B cell (primary cell): ENCODE data around the gene DNAJA1. TPM values are rescaled to one million over a fixed set of nuclear protein-coding genes. Genes with fewer than 3 reads are reported as not detected.
"Not testable (repeated sequence)": the region's sequence is repeated elsewhere in the genome, so short reads cannot be mapped to it uniquely, and the experiment has no call there.

Source experiments
- ATAC-seq: fragments of 200-7000 bp; cut with Tn5 transposase; one replicate; pipeline ENCODE4 v1.10.0; 2021; ENCODE audit warnings: low read depth, mild to moderate bottlenecking, moderate number of reproducible peaks, moderate library complexity
- CTCF ChIA-PET: fragments of 350-600 bp; sonication (Branson Sonifier 250); formaldehyde crosslinking; loops from one replicate; lab custom pipeline; 2021; ENCODE audit warnings: antibody characterized with exemption, inconsistent platforms; lab: Charles Lee
- POLR2A ChIA-PET: fragments of 350-600 bp; sonication (Branson Sonifier 250); formaldehyde crosslinking; loops from one replicate; lab custom pipeline; 2021; ENCODE audit warnings: antibody characterized with exemption; lab: Charles Lee
- DNase-seq: peaks from one replicate; pipeline ENCODE4 v3.0.0; 2013
- H2AFZ ChIP-seq: 2 replicates; pipeline ENCODE4 v1.6.1; 2012; ENCODE audit warnings: mild to moderate bottlenecking, low read depth, low read length; ENCODE audit not compliant: insufficient read depth, poor library complexity, severe bottlenecking
- H3K27ac ChIP-seq, 2 donors: 1 replicate in 1 of 2; 2 replicates in 1 of 2; pipeline ENCODE4 v1.5.1; 2012 to 2013; ENCODE audit warnings: low read length in 2 of 2, mild to moderate bottlenecking in 2 of 2, moderate library complexity in 1 of 2
- H3K27me3 ChIP-seq, 4 experiments: fragments of 200-600 bp in 1 of 4; sonication (generic) in 1 of 4; replicated peaks in 1 of 4; 1 replicate in 2 of 4; 2 replicates in 2 of 4; pipeline versions ENCODE4 v1.6.1 to v1.7.0; 2013 to 2016; ENCODE audit warnings: low read length in 3 of 4, mild to moderate bottlenecking in 2 of 4, mixed read lengths in 1 of 4, moderate library complexity in 1 of 4; ENCODE audit not compliant: insufficient read depth in 4 of 4, control insufficient read depth in 3 of 4; ENCODE audit errors: control extremely low read depth in 1 of 4
- H3K36me3 ChIP-seq, 2 experiments: replicated peaks in 1 of 2; 1 replicate in 1 of 2; 2 replicates in 1 of 2; pipeline versions ENCODE4 v1.6.1 to v1.7.1; 2013; ENCODE audit warnings: low read length in 1 of 2; ENCODE audit not compliant: insufficient read depth in 2 of 2, control insufficient read depth in 1 of 2; ENCODE audit errors: control extremely low read depth in 1 of 2, extremely low read depth in 1 of 2
- H3K4me1 ChIP-seq, 2 donors: fragments of 200-600 bp in 1 of 2; sonication (generic) in 1 of 2; 1 replicate in 1 of 2; 2 replicates in 1 of 2; pipeline versions ENCODE4 v1.5.1 to v1.6.1; 2013 to 2017; ENCODE audit warnings: low read length in 2 of 2; ENCODE audit not compliant: control insufficient read depth in 2 of 2, insufficient read depth in 2 of 2
- H3K4me2 ChIP-seq: replicated peaks from 2 replicates; pipeline ENCODE3; 2012; ENCODE audit warnings: mild to moderate bottlenecking, low read depth, low read length; ENCODE audit not compliant: poor library complexity, severe bottlenecking
- H3K4me3 ChIP-seq, 5 experiments: fragments of 200-600 bp in 1 of 5; sonication (generic) in 1 of 5; 1 replicate in 3 of 5; 2 replicates in 2 of 5; pipeline versions ENCODE4 v1.5.1 to v1.7.0; 2011 to 2016; ENCODE audit warnings: low read length in 4 of 5, mild to moderate bottlenecking in 4 of 5, low read depth in 2 of 5, control low read depth in 1 of 5, moderate library complexity in 1 of 5; ENCODE audit not compliant: insufficient read depth in 1 of 5; ENCODE audit errors: control extremely low read depth in 1 of 5, extremely low read depth in 1 of 5
- H3K79me2 ChIP-seq: fragments of 200-600 bp; sonication (generic); one replicate; pipeline ENCODE4 v1.6.0; 2016; ENCODE audit warnings: low read length; ENCODE audit not compliant: control insufficient read depth, insufficient read depth
- H3K9ac ChIP-seq: fragments of 200-600 bp; sonication (generic); 2 replicates; pipeline ENCODE4 v1.6.1; 2017; ENCODE audit warnings: mild to moderate bottlenecking, low read length, moderate library complexity
- H3K9me3 ChIP-seq, 3 donors: one replicate each; pipeline versions ENCODE4 v1.6.1 to v1.7.1; 2013; ENCODE audit warnings: low read length in 2 of 3; ENCODE audit not compliant: control insufficient read depth in 2 of 3, insufficient read depth in 1 of 3; ENCODE audit errors: control extremely low read depth in 1 of 3
- H4K20me1 ChIP-seq: 2 replicates; pipeline ENCODE4 v1.6.0; 2012; ENCODE audit warnings: mild to moderate bottlenecking, low read length; ENCODE audit not compliant: insufficient read depth, control insufficient read depth, poor library complexity, severe bottlenecking
- H3K27ac Mint-ChIP-seq: one replicate; pipeline ENCODE4 v1.8.0; 2021; ENCODE audit warnings: mixed read lengths
- H3K27me3 Mint-ChIP-seq: one replicate; pipeline ENCODE4 v1.8.0; 2021; ENCODE audit warnings: mixed read lengths
- H3K4me1 Mint-ChIP-seq: one replicate; pipeline ENCODE4 v1.8.0; 2021; ENCODE audit warnings: mixed read lengths
- H3K4me3 Mint-ChIP-seq: one replicate; pipeline ENCODE4 v1.8.0; 2021; ENCODE audit warnings: mixed read lengths
- H3K9me3 Mint-ChIP-seq: one replicate; pipeline ENCODE4 v1.8.0; 2022; ENCODE audit warnings: mixed read lengths; ENCODE audit not compliant: insufficient read depth
- CTCF ChIP-seq: fragments of 200-600 bp; IDR thresholded peaks from one replicate; pipeline ENCODE4 v1.8.0; 2022; ENCODE audit warnings: antibody characterized with exemption, mild to moderate bottlenecking
- EZH2 ChIP-seq: IDR thresholded peaks from 2 replicates; pipeline ENCODE4 v1.6.1; 2012; ENCODE audit warnings: borderline replicate concordance, low read depth, mild to moderate bottlenecking, moderate library complexity, low read length; ENCODE audit not compliant: insufficient read depth, poor library complexity, severe bottlenecking
- WGBS: methylation state at CpG from one replicate; pipeline ENCODE4 v1.1.5; 2013; ENCODE audit warnings: missing lambda C conversion rate; ENCODE audit not compliant: insufficient coverage; 5-methylcytosine and 5-hydroxymethylcytosine counted together
- intact Hi-C: fragments of 100-400 bp; cut with micrococcal nuclease; formaldehyde crosslinking; loops from one replicate; pipeline ENCODE4 v1.10.0; 2022
- polyA plus RNA-seq: library from polyadenylated mRNA; depleted of rRNA; stranded (reverse); fragments of >200 nt; gene quantifications from 2 replicates; pipeline ENCODE4 v1.2.3, GENCODE V29; 2012
- total RNA-seq, 2 donors: library from RNA; stranded (reverse); fragments of 120-200 nt in 1 of 2; gene quantifications; 1 replicate in 1 of 2; 2 replicates in 1 of 2; pipeline versions ENCODE4 v1.2.3 to v1.2.4, GENCODE V29; 2013 to 2022

The DNAJA1 gene
- total and polyA plus RNA-seq, 2 donors (not counting 1 experiment from before 2014, with no cell fraction given) = 68.6 to 104 TPM

- no peaks in the 10 kb centered on the region for H3K36me3 ChIP-seq
- CTCF ChIA-PET = interaction anchor here (0.6 to 16.1 kb wide), 18 partner anchors 21 to 181 kb away, joined by 3 to 217 read pairs (median 4); partner anchors contain the start of gene B4GALT1
- no peaks in the 10 kb centered on the region for H3K27me3 ChIP-seq
- peak; percentile 59 for DNase-seq
- H3K9me3 Mint-ChIP-seq = no peaks in the 10 kb centered on the region
- H3K4me1 Mint-ChIP-seq = peaks cover 38% of the 10 kb centered on the region
- intact Hi-C loops = no loop called here
- H4K20me1 ChIP-seq = no peaks in the 10 kb centered on the region
- POLR2A ChIA-PET = interaction anchor here (0.9 to 1.2 kb wide), 2 partner anchors 43 to 151 kb away, joined by 3 to 4 read pairs; no protein-coding TSS in a partner anchor
- H3K27ac ChIP-seq = peak overlapping the region; percentile 40 to 61
- peak overlapping the region; percentile 62 for H3K4me3 Mint-ChIP-seq
- peaks cover 0 to 5% (median 0%) of the 10 kb centered on the region in 3 donors for H3K9me3 ChIP-seq
- peaks cover 29 to 33% of the 10 kb centered on the region in 2 donors for H3K4me1 ChIP-seq
- H3K9ac ChIP-seq = peak overlapping the region; percentile 32
- H3K27ac Mint-ChIP-seq = peak overlapping the region; percentile 72
- 8% methylated on average over 5 of the region's 8 CpGs for WGBS
- H2AFZ ChIP-seq = peak overlapping the region; percentile 46
- no peaks in the 10 kb centered on the region for H3K27me3 Mint-ChIP-seq
- no peak for TF ChIP-seq CTCF
- TF ChIP-seq EZH2 = no peak
- peaks cover 13% of the 10 kb centered on the region for H3K79me2 ChIP-seq
- peak overlapping the region; percentile 63 for H3K4me2 ChIP-seq
- peak; percentile 70 for ATAC-seq
- H3K4me3 ChIP-seq = peak overlapping the region in 2 of 5 experiments; percentile 2 to 12
Observed at GRCh38 chr9:33082538-33083326, 57.7 kb downstream of the DNAJA1 start.

- DNase-seq, H3K4me2 ChIP-seq, H3K27ac Mint-ChIP-seq, H3K9me3 Mint-ChIP-seq, H3K4me3 Mint-ChIP-seq, H3K27ac ChIP-seq, ATAC-seq, H3K27me3 ChIP-seq, H3K36me3 ChIP-seq, H4K20me1 ChIP-seq, H3K9me3 ChIP-seq, H2AFZ ChIP-seq, H3K9ac ChIP-seq, H3K4me3 ChIP-seq, H3K27me3 Mint-ChIP-seq, intact Hi-C loops: not testable (repeated sequence)
- ChIA-PET CTCF (interaction anchor here (16.1 kb wide), 1 partner anchor 140 kb away, joined by 217 read pairs; no protein-coding TSS in a partner anchor), POLR2A (interaction anchor here (0.6 to 0.7 kb wide), 2 partner anchors 40 to 141 kb away, joined by 3 read pairs; no protein-coding TSS in a partner anchor)
- 91% methylated on average over 8 of the region's 9 CpGs for WGBS
- H3K4me1 ChIP-seq = peaks cover 29 to 33% of the 10 kb centered on the region in 2 donors
- peaks cover 32% of the 10 kb centered on the region for H3K4me1 Mint-ChIP-seq
- peaks cover 10% of the 10 kb centered on the region for H3K79me2 ChIP-seq
Observed at GRCh38 chr9:33085672-33086071, 60.6 kb downstream of the DNAJA1 start.

Other genes starting within 250 kb of the DNAJA1 start
- not detected in 2 replicates for gene TMEM215, start 241.7 kb upstream of the DNAJA1 start, total RNA-seq
- gene TMEM215, start 241.7 kb upstream of the DNAJA1 start, polyA plus RNA-seq = not detected in 2 replicates
- 28.9 and 30.9 TPM in 2 replicates for gene APTX, start 23.6 kb upstream of the DNAJA1 start, total RNA-seq
- 11.8 and 22.7 TPM in 2 replicates for gene APTX, start 23.6 kb upstream of the DNAJA1 start, polyA plus RNA-seq
- 26.3 and 27.4 TPM in 2 replicates for gene SMU1, start 51.4 kb downstream of the DNAJA1 start, total RNA-seq
- gene SMU1, start 51.4 kb downstream of the DNAJA1 start, polyA plus RNA-seq = 6.2 and 7.7 TPM in 2 replicates
- gene B4GALT1, start 142.1 kb downstream of the DNAJA1 start, total RNA-seq = 197 and 201 TPM in 2 replicates
- 49.2 and 69.0 TPM in 2 replicates for gene B4GALT1, start 142.1 kb downstream of the DNAJA1 start, polyA plus RNA-seq
- gene SPINK4, start 214.9 kb downstream of the DNAJA1 start, total RNA-seq = not detected in 2 replicates
- gene SPINK4, start 214.9 kb downstream of the DNAJA1 start, polyA plus RNA-seq = not detected in 2 replicates
- 53.8 and 60.2 TPM in 2 replicates for gene BAG1, start 239.4 kb downstream of the DNAJA1 start, total RNA-seq
- gene BAG1, start 239.4 kb downstream of the DNAJA1 start, polyA plus RNA-seq = 19.7 and 42.8 TPM in 2 replicates
- gene CHMP5, start 239.8 kb downstream of the DNAJA1 start, total RNA-seq = 28.2 and 29.7 TPM in 2 replicates
- 15.3 and 20.4 TPM in 2 replicates for gene CHMP5, start 239.8 kb downstream of the DNAJA1 start, polyA plus RNA-seq